SHP77 (cell line): Measurements from ENCODE around the gene CCM2.

Source experiments
- DNase-seq, 2 experiments: peaks; one replicate each; lab custom pipeline; 2025; lab: John Stamatoyannopoulos, UW

CCM2 gene

DNA sequence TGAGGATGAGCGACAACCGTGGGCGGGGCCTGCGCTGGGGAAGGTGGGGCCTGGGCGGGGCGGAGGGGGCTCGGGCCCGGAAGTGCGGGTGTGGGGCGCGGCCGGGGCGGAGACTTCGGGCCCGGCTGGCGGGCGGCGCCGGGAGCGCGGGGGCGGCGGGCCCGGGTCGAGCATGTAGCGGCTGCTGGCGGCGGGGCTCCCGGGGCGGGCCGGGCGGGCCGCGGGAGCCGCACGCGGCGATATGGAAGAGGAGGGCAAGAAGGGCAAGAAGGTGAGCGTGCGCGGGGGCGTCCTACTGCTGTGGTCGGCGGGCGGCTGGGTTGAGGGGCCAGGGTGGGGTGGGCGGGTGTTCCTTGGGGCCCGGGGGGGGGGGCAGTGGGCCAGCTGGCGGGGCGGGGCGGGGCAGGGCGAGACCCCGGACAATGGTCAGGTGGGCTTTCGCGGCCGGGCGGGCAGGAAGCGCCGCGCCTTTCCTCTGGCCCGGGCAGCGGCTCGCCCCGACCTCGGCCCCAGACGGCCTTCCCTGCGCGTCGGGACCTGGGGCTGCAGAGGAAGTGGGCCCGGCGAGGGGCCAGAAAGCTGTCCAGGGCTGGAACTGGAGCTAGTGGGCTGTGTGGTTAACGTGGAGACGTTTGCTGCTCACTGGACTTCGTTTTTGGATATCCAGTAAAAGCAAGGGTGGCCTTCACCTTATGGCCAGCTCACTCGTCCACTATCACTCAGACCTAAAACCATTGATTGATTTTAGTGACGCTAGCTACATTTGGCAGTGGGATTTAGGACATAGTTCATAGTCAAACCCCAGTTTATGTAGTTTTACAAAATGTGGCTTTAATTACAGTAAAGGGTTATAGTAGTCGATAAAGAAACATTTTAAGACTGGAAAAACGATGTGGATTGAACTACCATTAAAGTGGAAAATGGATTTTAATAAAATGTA lies at the start of gene CCM2:
CCM2 (plus strand) TSS at position 109 of the 940 bp plus-strand sequence; CDS start at position 242, 133 bp downstream.
- DNase-seq = peak; percentile 55 to 59

DNA sequence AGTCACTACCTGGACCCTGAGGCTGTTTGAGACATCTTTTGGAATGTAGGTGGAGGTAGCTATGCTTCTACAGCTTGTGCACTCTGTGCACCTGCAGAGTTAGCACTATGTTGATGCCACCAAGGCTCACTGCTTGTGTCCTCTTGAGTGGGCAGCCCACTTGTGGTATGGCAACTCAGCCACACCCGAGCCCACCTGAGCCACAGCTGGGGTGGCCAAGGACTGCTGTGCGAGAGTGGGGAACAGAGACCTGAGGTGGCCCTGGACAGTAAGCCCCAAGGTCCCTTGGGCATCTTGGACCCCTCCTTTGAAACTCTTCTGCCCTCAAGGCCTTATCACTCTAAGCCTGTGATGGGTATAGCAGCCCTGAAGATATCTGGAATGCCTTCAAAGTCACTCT lies 46.8 kb upstream of the CCM2 start:
- DNase-seq = no peak

DNA sequence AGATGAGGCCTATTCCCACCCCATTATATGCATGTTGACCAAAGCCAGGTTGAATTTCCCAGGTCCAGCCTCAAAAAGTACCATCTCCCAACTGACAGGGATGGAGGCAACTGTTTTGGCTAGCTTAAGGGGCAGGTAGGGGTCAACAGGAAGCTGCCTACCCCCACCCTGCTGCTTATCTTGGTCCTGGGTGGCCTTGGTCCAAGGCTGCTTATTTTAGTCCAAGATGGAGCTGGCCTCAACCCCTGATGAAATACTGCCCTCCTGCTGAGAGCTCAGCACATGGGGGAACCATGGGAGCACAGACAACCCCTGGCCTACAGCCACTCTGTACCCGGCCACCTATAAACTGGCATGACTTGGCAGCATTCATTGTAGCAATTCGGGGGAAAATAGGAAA lies 44.3 kb upstream of the CCM2 start:
- DNase-seq = no peak

DNA sequence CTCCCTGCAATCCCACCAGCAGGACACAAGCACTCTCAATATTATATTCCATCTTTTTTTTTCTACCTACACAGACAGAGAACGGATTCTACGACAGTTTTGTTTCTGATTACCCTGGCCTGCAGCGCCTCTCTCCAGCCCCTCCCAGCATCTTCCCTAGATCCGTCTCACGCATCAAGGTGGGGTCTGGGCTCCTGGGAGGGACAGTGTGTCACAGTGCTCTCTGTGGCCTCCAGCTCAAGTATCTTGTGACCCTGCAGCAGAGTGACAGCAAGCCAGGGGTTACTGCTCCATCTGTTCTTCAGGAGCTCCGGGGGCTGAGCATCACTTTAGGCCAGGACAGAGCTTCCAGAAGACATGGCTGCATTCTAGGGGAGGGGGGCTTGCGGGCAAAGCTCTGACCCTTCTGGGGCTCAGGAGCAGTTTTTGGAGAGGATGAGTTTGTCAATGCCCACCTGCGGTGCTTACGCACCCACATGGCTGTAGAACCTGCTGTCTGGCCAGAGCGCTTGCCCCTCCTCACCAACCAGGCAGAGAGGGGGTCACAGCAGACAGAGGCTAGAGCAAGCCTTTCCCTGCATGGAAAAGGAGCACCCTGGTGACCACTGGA lies 43.7 kb upstream of the CCM2 start:
- DNase-seq = no peak

DNA sequence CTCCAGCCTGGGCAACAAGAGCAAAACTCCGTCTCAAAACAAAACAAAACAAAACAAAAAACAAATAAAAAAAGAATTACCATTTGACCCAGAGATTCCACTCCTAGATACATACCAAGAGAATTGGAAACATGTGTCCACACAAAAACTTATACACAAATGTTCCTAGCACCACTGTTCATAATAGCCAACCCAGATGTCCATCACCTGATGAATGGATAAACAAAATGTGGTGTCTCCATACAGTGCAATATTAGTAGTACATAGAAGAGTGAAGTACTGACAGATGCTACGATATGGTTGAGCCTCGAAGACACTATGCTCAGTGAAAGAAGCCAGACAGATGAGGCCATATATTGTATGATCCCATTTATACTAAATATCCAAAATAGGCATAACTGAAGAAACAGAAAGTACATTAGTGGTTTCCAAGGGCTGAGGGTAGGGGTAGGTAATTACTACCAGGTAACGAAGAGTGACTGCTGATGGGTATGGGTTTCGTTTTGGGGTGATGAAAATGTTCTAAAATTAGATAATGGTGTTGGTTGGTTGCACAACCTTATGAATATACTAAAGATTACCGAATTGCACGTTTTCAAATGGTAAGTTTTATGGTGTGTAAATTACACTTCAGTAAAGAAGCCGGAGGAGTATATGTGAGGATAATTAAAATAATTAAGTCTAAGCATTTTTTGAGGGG lies 41.2 kb upstream of the CCM2 start:
- no peak for DNase-seq

DNA sequence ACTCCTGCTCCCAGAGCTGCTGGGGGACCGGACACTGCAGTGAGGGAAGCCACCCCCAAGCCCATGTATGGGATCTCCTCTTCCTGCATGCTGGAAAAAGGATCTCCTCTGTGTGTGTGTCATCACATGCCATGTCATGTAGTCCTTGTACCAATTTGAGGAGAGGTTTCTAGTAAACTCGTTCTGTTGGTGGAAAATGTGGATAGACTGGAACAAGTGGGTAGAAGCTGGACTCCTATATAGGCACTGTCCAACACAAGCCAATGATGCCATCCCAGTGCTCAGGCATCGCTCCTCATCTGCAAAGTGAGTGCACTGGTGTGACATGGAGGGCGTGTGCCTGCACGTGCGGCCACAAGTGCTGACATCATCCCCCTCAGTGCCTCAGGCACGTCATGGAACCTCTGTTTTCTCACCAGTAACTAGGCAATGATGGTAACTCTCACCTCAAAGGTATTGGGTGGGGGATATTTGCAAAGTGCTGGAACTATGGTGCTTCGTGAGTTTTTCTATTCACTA lies 40.5 kb upstream of the CCM2 start:
- no peak for DNase-seq

DNA sequence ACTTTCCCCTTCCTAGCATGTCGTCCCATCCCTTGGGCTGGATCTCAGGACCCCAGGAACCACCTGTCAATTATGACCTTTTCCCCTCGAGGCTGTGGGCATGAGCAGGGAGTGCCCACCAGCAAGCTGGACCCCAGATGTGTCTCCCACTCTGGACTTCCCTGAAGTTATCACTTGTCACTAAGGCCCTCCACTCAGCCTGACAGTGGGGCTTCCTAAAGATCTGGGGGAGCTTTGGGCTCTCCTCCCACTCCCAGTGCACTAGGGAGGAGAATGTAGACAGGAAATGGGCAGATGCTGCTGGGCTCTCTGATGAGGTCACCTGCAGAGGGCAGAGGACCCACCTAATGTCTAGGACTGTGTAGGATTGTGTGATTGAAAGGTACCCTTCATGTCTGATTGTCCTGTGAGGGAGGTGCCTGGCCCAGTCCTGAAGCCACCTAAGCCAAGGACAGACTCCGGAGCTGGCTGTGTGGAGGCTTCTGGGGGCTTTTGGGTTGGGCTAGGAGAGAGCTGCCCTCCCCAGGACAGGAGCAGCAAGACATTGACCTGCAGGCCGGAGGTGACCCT lies 39.9 kb upstream of the CCM2 start:
- DNase-seq = no peak

DNA sequence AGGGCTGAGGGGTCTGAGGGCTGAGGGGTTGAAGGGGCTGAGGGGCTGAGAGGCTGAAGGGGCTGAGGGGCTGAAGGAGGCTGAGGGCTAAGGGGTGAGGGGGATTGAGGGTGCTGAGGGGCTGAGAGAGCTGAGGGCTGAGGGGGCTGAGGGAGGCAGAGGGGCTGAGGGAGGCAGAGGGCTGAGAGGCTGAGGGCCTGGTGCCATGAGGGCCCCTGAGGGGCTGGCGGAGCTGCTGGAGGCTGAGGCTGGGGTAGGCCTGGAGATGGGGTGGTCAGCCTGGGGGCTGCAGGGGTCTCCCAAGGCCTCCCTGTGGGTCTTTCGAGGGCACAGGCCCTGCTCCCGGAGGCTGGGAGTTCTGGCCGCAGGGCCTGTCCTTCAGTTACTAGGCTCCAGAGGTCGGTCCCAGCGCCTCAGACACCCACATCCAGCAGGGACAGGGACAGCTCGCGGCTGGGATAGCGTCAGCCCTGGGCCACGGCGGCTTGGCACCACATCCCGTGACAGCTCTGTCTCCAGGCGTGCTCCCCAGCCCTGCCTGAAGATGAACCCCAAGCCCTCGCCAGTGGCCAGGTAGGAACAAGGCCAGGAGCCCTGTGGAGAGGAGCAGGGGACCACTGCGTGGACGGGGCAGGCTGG lies 38.0 kb upstream of the CCM2 start:
- DNase-seq = no peak

DNA sequence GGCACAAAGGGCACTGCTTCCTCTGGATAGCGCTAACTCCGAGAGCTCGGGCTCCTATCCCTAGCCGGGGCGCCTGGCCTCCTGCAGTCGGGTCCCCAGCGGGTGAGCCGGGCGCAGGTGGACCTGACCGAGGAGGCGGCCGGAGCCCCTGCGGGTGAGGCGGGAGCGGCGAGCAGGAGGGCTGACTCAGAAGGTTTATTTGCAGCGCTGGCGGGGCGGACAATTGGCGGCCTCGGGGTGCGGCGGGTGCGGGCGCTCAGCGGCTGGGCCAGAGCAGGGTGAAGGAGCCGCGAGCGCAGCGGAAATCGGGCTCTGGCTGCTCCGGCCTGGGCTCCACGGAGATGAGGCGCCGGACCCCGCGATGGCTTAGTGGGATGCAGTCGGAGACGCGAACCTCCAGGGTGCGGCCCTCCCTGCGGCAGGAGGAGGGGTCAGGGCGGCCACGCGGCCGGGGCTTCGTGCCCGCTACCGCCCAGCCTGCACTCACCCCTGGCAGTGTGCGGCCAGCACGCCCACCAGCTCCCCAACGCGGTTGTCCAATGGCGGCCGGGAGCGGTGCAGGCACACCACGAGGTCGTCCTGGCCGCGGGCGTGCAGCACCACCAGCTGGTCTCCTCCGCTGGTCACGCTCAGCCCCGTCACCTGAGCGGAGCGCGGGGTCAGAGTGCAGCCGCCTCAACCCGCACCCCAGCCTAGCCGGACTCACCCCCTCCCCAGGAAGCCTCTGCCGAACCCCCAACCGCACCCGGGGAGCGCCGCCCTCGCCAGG lies 37.3 kb upstream of the CCM2 start:
- no peak for DNase-seq

DNA sequence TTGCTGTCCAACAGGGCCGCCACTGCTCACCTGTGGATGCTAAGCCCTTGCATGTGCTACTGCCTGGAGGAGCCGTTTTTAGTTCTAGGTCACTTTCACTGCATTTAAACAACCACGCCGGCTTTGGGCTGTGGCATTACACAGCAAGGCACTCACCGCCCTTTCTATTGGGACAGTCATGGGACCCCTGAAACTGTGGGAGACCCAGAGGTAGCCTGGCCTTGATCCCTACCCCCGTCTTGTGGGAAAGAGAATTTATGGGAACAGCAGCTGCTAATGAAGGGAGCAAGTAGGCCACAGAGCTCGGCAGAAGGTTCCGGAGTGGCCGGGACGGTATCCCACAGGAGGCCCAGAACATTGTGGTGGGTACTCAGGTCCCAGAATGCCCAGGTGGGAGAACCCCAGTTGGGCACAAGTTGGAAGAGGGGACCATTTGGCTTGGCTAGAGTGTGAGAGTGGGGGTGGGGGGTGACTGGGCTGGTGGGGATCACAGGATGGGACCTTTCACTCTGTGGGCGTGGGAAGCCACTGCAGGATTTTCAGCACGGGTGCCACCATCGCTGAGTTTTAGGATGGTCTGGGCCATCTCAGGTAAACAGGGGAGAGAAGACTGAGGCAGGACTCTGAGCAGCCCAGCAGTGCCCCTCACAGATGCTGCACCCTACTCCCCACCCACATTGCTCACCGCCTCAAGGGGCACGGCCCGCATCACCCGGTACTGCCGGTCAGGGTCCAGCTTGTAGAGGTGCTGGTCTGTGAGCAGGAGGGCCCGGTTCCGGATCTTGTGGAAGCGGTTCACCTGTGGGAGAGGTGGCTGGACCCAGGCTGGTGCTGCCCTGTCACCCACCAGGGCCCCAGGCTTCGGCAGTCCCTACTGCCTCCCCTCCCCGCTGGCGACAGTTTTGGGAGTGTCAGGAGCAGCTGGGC lies 36.4 kb upstream of the CCM2 start:
- DNase-seq = no peak

DNA sequence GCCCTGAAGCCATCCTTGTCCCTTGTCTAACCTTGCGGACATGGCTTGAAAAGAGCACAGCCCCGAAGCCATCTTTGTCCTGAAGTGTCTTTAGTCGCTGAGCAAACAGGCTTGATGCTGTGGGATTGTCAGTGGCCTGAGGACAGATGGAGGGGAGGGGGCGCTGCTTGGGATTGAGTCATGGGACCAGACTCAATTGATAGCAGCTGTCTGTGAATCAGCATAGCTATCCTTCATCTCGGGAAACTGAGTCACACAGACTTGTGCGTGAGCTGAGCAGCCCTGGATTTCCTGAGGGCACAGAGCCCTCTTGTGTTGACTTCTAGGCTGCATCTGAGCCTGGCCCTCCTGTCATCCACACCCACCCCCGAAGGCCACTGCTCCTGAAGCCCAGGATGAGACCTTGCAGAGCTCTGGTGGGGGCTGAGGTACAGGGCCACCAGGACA lies 35.6 kb upstream of the CCM2 start:
- DNase-seq = no peak

DNA sequence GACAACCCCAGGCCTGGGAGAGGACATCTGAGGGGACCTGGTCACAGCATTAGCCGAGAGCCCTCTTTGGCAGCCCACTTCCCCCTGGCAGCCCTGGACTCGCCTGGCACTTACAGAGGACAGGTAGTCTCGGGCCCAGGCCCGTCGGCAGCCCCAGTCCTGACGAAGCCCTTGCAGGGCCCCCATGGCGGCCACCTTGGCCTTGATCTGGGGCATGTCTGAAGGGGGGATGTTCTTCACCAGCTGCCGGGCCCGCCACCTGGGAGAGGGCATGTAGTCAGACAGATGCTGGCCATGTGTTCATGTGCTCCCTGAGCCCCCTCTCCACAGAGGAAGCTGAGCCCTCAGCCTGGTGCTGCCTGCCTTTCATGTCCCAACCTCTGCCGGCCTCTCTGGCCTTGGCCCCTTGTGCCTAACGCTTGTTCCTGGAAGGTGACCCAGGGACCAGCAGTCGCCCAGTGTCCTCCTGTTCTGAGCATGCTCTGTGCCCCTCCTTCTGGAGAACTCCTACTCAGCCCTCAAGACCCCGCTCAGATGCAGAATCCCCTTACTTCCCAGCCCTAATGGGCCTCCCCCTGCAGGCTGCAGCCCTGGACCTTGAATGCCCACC lies 35.1 kb upstream of the CCM2 start:
- DNase-seq = no peak

DNA sequence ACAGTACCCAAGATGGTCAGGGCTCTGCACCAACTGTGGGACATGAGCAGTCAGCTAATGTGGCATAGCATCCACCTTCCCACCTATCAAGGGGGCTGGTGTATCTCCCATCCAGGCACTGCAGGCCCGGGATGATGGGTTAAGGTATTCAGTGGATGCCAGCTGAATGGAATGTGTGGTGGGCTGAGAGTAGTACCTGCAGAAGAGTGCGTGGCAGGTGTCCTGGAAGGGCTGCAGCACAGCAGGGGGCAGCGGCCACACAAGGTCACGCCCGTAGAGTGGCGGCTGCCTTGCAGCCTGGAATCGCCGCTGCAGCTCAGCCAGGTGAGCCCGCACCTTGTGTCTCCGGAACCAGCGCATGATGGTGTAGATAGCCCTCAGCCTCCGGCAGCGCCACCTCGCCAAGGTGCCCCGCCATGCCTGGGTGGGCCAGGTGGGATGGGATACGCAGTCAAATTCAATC lies 34.5 kb upstream of the CCM2 start:
- no peak for DNase-seq

DNA sequence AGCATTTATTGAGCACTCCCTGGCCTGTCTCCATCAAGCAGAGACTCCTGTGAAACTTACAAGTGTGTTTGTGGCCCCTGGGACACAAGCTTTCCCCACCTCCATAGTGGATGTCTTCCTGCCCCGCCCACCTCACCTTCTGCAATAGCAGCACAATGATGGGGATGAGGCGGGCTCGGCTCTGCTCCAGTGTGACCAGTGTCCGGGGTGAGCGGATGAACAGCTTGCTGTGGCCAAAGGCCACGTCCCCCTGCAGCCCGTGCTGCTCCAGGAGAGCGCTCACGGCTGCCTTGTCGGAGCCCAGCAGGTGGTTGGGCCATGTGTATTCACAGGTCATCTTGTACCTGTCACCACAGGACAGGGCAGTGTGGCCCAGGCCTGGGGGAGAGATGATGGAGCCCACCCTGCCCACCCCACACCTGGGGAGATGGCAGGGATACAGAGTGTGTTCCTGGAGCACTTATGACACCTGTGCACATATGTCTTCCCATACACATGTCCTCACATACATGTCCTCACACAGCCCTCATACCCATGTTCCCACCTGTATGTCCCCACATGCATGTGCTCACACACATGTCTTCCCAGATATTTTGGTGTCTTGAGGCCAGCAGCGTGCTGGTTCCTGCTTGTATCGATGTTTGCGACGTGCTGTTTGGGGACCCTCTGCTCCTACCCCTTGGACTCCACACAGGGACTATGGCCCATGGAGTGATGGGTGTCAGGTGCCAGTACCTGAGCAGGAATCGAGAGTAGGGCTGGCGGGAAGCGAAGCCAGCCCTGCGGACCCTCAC lies 33.9 kb upstream of the CCM2 start:
- no peak for DNase-seq

DNA sequence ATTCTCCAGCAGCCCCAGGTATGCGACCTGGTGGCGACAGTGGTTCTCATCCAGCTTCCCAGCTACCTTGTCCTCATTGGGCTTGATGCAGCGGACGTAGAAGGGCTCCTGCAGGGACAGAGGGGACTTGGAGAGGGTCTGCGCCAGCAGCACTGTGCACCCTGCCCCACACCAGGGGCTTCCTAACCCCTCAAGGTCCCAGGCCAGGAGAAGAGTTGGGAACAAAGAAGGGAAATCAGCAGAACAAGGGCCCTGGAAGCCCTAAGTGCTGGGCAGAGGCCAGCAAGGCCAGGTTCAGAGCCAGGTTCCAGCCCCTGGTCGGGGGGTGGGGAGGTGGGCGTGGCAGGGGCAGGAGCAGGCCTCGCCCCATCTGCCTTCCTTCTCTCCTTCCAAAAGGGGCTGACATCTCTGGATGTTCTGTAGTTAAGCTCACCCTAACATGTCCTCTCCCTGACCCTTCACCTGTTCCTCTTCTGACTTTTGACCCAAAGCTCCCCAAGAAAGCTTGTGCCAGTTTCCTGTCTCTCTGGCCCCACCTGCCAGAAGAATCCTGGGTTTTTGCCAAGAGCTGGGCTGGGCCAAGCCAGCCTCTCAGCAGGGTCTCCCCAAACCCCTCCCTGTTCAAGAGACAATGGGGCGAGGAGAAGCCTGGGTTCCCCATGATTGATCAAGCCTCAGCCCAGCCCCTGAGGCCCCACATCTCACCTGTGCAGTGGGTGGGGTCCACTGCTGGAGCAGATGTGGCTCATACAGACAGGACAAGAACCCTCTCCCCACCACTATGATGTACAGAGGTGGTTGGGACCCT lies 33.1 kb upstream of the CCM2 start:
- DNase-seq = no peak

DNA sequence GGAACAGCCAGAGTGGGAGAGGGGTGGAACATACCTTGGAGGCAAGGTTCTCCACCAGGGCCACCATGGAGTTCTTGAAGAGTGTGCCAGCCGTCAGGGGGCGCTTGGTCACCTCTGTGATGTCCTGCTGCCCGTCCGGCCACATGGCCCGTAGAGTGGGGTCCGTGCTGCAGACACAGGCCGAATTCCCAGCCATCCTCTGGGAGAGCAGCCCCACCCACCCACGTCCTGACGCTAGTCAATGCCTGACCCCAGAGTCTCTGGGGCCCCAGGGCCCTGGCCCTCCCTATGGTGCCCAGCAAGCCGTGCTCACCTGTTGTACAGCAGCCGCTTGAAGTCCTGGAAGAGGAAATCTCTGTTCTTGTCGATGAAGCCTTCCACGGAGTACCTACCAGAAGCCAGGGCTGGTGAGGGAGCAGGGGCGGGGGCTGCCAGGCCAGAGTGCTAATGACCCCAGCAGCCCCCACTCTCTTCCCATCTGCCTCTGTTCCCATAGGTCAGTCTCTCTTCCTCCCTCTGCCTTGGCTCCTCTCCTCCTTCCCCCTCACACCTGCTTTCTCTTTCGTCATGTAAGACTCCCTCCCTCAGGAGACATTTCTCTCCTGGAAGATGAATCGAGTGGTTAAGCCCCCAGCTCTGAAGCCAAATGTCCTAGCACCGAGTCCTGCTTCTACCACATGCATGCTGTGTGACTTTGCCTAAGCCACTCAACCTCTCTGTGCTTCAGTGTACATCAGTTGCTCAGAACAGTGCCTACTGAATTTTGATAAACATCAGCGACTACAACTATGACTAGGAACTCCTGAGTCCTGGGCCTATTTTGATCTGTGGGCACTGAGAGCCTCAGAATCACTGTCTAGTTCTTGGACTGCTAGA lies 32.2 kb upstream of the CCM2 start:
- peak; percentile 17 to 44 for DNase-seq
